Type B pancreatic cell (in vitro differentiated cells): Measurements from ENCODE around the gene XYLT1. TPM values are rescaled to one million over a fixed set of nuclear protein-coding genes. Genes with fewer than 3 reads are reported as not detected.
"Not testable (repeated sequence)": the region's sequence is repeated elsewhere in the genome, so short reads cannot be mapped to it uniquely, and the experiment has no call there.

ENCODE experiments used
- DNase-seq: peaks from one replicate; pipeline ENCODE4 v3.0.0; 2021; ENCODE audit warnings: mixed read lengths; ENCODE audit not compliant: unreplicated experiment; ENCODE audit errors: extremely low spot score
- H3K27ac Mint-ChIP-seq: 2 replicates; pipeline ENCODE4 v1.8.0; 2021; ENCODE audit warnings: mild to moderate bottlenecking, mixed read lengths
- H3K27me3 Mint-ChIP-seq: 2 replicates; pipeline ENCODE4 v1.8.0; 2021; ENCODE audit warnings: mixed read lengths
- H3K36me3 Mint-ChIP-seq: 2 replicates; pipeline ENCODE4 v1.8.0; 2021; ENCODE audit warnings: mixed read lengths
- H3K4me1 Mint-ChIP-seq: one replicate; pipeline ENCODE4 v1.8.0; 2021; ENCODE audit warnings: mixed read lengths; ENCODE audit not compliant: unreplicated experiment
- H3K4me3 Mint-ChIP-seq: 2 replicates; pipeline ENCODE4 v1.8.0; 2021; ENCODE audit warnings: mild to moderate bottlenecking, mixed read lengths
- H3K9me3 Mint-ChIP-seq: 2 replicates; pipeline ENCODE4 v1.8.0; 2021; ENCODE audit warnings: mixed read lengths
- CTCF ChIP-seq: fragments of 200-600 bp; sonication (generic); conservative IDR thresholded peaks from 2 replicates; pipeline ENCODE4 v1.5.0; 2021; ENCODE audit warnings: antibody characterized with exemption, mild to moderate bottlenecking
- total RNA-seq: library from RNA; stranded (reverse); gene quantifications from 2 replicates; pipeline ENCODE4 v1.2.1, GENCODE V29; 2021; ENCODE audit warnings: low replicate concordance

Gene XYLT1
- total RNA-seq, 1 donor from 2014 or later: 14.9 TPM

GRCh38 chr16:17512636-17513220 lies 42.0 kb upstream of the XYLT1 start:
- H3K36me3 Mint-ChIP-seq: no peaks in the 10 kb centered on the region
- TF ChIP-seq CTCF: no peak
- no peak overlapping the region for H3K27ac Mint-ChIP-seq
- no peaks in the 10 kb centered on the region for H3K27me3 Mint-ChIP-seq
- H3K4me3 Mint-ChIP-seq: no peak overlapping the region
- no peak for DNase-seq
- H3K4me1 Mint-ChIP-seq: no peaks in the 10 kb centered on the region
- H3K9me3 Mint-ChIP-seq: peaks cover 7% of the 10 kb centered on the region

GRCh38 chr16:17511340-17511739 lies 40.6 kb upstream of the XYLT1 start:
- Mint-ChIP-seq H3K36me3 (no peaks in the 10 kb centered on the region), H3K27me3 (no peaks in the 10 kb centered on the region), H3K4me1 (no peaks in the 10 kb centered on the region), H3K9me3 (peaks cover 12% of the 10 kb centered on the region), H3K27ac (no peak overlapping the region), H3K4me3 (no peak overlapping the region)
- no peak for TF ChIP-seq CTCF
- no peak for DNase-seq

- Mint-ChIP-seq H3K27ac (no peak overlapping the region), H3K4me1 (no peaks in the 10 kb centered on the region), H3K36me3 (no peaks in the 10 kb centered on the region), H3K4me3 (no peak overlapping the region), H3K27me3 (no peaks in the 10 kb centered on the region), H3K9me3 (peaks cover 12% of the 10 kb centered on the region)
- no peak for TF ChIP-seq CTCF
- no peak for DNase-seq
Measured at GRCh38 chr16:17510567-17510966, 39.8 kb upstream of the XYLT1 start.

GRCh38 chr16:17509194-17509593 lies 38.4 kb upstream of the XYLT1 start:
- H3K4me3 Mint-ChIP-seq: no peak overlapping the region
- no peak for DNase-seq
- peaks cover 12% of the 10 kb centered on the region for H3K9me3 Mint-ChIP-seq
- H3K27ac Mint-ChIP-seq: no peak overlapping the region
- H3K36me3 Mint-ChIP-seq: no peaks in the 10 kb centered on the region
- no peaks in the 10 kb centered on the region for H3K27me3 Mint-ChIP-seq
- H3K4me1 Mint-ChIP-seq: no peaks in the 10 kb centered on the region
- TF ChIP-seq CTCF: no peak

- H3K36me3 Mint-ChIP-seq: no peaks in the 10 kb centered on the region
- no peak for DNase-seq
- peaks cover 12% of the 10 kb centered on the region for H3K9me3 Mint-ChIP-seq
- peaks cover 3% of the 10 kb centered on the region for H3K27me3 Mint-ChIP-seq
- H3K4me3 Mint-ChIP-seq: no peak overlapping the region
- no peak for TF ChIP-seq CTCF
- H3K4me1 Mint-ChIP-seq: no peaks in the 10 kb centered on the region
- H3K27ac Mint-ChIP-seq: no peak overlapping the region
Measured at GRCh38 chr16:17508303-17508702, 37.5 kb upstream of the XYLT1 start.

- not testable (repeated sequence) for H3K36me3 Mint-ChIP-seq, H3K27ac Mint-ChIP-seq, H3K27me3 Mint-ChIP-seq, H3K4me1 Mint-ChIP-seq, H3K4me3 Mint-ChIP-seq, DNase-seq
- peaks cover 12% of the 10 kb centered on the region for H3K9me3 Mint-ChIP-seq
Measured at GRCh38 chr16:17507516-17507915, 36.8 kb upstream of the XYLT1 start.

- not testable (repeated sequence) for H3K4me1 Mint-ChIP-seq, H3K27me3 Mint-ChIP-seq, H3K36me3 Mint-ChIP-seq, H3K4me3 Mint-ChIP-seq, H3K27ac Mint-ChIP-seq, DNase-seq
- peaks cover 12% of the 10 kb centered on the region for H3K9me3 Mint-ChIP-seq
Measured at GRCh38 chr16:17505828-17506227, 35.1 kb upstream of the XYLT1 start.
